GM19455 (cell line): ENCODE results near the gene SMIM44.
"Not testable (repeated sequence)": the region's sequence is repeated elsewhere in the genome, so short reads cannot be mapped to it uniquely, and the experiment has no call there.

Experiments used
- ATAC-seq: cut with Tn5 transposase; IDR thresholded peaks from one replicate; pipeline ENCODE4 v1.9.1; 2021; ENCODE audit not compliant: unreplicated experiment

SMIM44 gene

GRCh38 chr19:3518255-3518654 is 35.0 kb upstream of the SMIM44 start:
- no peak for ATAC-seq

GRCh38 chr19:3517638-3518037 is 34.4 kb upstream of the SMIM44 start:
- no peak for ATAC-seq

GRCh38 chr19:3516675-3517207 is 33.5 kb upstream of the SMIM44 start:
- ATAC-seq: no peak

GRCh38 chr19:3515891-3516422 is 32.7 kb upstream of the SMIM44 start:
- no peak for ATAC-seq

- no peak for ATAC-seq
Observed at GRCh38 chr19:3514930-3515329, 31.7 kb upstream of the SMIM44 start.

- ATAC-seq: no peak
Observed at GRCh38 chr19:3513229-3514140, 30.2 kb upstream of the SMIM44 start.

- no peak for ATAC-seq
Observed at GRCh38 chr19:3512562-3513228, 29.5 kb upstream of the SMIM44 start.

GRCh38 chr19:3511506-3512251 is 28.4 kb upstream of the SMIM44 start:
- no peak for ATAC-seq

GRCh38 chr19:3510727-3511126 is 27.5 kb upstream of the SMIM44 start:
- ATAC-seq: no peak

- ATAC-seq: no peak
Observed at GRCh38 chr19:3509566-3509989, 26.3 kb upstream of the SMIM44 start.

GRCh38 chr19:3508771-3509535 is 25.7 kb upstream of the SMIM44 start:
- no peak for ATAC-seq

GRCh38 chr19:3508121-3508661 is 24.9 kb upstream of the SMIM44 start:
- not testable (repeated sequence) for ATAC-seq

GRCh38 chr19:3507371-3508120 is 24.3 kb upstream of the SMIM44 start:
- ATAC-seq: no peak

- ATAC-seq: peak; percentile 16
Observed at GRCh38 chr19:3506384-3507340, 23.4 kb upstream of the SMIM44 start.

GRCh38 chr19:3505598-3506383 is 22.6 kb upstream of the SMIM44 start, which contains the start of gene FZR1:
Gene FZR1 (plus strand): TSS chr19:3506311. CDS start chr19:3522990, 16,679 bp downstream.
- ATAC-seq: peak; percentile 75

GRCh38 chr19:3504735-3505134 is 21.5 kb upstream of the SMIM44 start:
- no peak for ATAC-seq

GRCh38 chr19:3503036-3503572 is 19.9 kb upstream of the SMIM44 start:
- ATAC-seq: no peak
